Measurements from ENCODE around the gene SEMA4C.
A peak's percentile ranks its signal among the peaks of the same experiment; 100 is the strongest.
"Not testable (repeated sequence)": the region's sequence is repeated elsewhere in the genome, so short reads cannot be mapped to it uniquely, and the experiment has no call there.

SEMA4C gene

GRCh38 chr2:96866586-96866985, 3.3 kb downstream of the SEMA4C start:
- no peak for DNase-seq

DNA sequence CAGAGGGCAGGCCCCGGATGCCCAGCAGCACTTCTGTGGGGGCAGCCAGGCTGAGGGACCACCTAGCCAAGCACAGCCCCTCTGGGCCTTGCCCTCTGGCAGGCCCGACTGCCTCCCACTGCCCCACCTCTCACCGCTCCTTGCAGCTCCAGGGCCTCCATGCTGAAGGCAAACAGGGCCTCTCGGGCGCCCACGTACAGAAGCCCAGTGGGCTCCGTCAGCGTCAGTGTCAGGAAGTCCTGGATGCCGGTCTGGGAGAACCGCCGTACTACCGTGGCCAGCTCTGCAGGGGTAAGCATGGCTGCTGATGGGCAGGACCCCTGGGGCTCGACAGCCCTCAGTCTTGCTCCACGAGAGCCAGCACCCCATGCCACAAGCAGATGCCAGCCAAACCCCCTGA, 3.7 kb downstream of the SEMA4C start:
- no peak for DNase-seq

GRCh38 chr2:96865654-96866053, 4.2 kb downstream of the SEMA4C start:
- DNase-seq: no peak

DNA sequence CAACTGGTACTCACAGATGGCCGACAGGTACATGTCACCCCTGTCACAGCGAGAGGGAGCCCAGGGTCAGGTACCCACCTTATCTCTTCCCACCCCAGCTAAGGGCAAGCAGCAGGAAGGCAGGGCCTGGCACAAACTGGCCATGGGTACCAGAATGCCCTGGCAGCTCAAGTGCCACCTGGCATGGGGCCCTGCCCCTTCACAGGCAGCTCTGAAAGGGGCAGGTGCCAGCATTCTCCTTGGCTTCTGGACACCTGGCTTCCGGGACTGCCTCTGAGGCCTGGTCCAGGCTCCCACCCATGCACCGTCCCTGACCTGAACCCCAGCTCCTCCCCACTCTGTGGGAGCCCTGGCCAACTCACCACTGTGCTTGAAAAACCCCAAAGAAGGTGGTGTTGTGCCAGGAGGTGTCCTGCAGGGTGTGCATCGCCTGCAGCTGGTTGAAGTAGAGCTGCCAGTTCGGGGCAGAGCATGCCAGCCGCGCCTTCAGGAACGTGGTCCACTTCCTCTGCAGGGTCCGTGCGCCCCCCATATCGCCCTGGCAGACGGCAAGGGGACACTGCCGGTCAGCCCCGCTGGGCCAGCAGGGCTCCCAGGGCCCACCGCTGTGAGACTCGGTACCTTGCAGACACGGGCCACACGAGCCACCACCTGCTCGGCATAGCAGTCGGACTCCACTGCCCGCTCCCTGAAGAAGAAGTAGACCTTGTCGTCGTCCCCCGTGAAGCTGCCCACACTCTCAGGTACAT, 5.4 kb downstream of the SEMA4C start:
- DNase-seq: no peak

- DNase-seq: no peak
Observed at GRCh38 chr2:96863575-96864342, 6.1 kb downstream of the SEMA4C start.

GRCh38 chr2:96863056-96863455, 6.8 kb downstream of the SEMA4C start:
- DNase-seq: not testable (repeated sequence)

- DNase-seq: no peak
Observed at GRCh38 chr2:96861074-96861473, 8.8 kb downstream of the SEMA4C start.

GRCh38 chr2:96860065-96861029, 9.5 kb downstream of the SEMA4C start:
- no peak for DNase-seq

DNA sequence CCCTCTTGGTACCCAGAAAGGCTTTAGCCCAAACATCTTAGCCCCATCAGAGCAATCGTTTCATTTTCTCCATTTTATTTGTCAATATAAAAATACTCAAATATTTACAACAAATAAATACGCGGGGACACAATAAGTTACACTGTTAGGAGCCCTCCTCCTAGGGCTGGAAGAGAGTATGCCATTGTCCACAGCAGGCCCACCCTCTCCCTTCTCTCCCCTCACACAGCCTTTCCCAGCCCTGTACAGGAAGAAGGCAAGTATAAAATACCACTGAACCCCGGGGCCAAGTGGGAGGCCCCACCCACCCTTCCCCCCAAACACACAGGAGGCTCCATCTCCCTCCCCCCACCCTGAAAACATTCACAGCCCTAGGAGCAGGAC, 10.2 kb downstream of the SEMA4C start:
- DNase-seq: no peak

GRCh38 chr2:96859099-96859649, 10.7 kb downstream of the SEMA4C start:
- DNase-seq: no peak

DNA sequence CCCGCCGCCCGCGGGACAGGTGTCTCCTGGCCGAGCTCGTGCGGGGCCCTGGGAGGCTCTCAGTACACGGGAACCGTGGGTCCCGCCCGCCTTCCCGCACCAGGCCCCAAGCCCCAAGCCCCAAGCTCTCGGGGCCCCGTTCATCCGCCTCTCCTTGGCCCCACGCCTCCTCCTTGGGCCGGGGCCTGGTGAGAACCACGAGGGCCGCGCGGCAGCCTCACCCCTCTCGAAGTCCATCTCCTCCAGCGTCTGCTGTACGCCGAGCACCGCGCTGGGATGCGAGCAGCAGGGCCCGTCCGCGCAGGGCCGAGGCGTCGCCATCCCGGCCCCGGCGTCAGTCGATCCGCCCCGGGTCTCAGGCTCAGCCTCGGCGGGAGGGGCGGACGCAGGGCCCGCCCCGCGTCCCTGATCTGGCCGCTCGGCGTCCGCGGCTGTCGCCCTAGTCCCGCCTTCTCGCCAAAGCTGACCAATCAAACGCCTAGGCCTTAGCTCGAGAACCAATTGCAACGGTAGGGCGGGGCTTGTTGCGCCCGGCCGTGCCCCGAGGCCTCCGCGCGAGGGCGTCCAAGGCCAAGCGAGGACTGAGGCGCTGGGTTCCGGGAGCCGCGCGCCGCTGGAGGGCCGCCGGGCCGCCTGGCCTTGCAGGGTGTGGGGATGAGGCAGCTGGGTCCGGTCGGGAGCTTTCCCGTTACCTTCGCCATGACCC, 12.1 kb downstream of the SEMA4C start, which contains the start of gene ANKRD39:
Gene ANKRD39 (minus strand): TSS at position 350 of the 706 bp plus-strand sequence. CDS start 29 bp downstream, at position 321.
- DNase-seq: peak; percentile 94 to 99 (median 96)

DNA sequence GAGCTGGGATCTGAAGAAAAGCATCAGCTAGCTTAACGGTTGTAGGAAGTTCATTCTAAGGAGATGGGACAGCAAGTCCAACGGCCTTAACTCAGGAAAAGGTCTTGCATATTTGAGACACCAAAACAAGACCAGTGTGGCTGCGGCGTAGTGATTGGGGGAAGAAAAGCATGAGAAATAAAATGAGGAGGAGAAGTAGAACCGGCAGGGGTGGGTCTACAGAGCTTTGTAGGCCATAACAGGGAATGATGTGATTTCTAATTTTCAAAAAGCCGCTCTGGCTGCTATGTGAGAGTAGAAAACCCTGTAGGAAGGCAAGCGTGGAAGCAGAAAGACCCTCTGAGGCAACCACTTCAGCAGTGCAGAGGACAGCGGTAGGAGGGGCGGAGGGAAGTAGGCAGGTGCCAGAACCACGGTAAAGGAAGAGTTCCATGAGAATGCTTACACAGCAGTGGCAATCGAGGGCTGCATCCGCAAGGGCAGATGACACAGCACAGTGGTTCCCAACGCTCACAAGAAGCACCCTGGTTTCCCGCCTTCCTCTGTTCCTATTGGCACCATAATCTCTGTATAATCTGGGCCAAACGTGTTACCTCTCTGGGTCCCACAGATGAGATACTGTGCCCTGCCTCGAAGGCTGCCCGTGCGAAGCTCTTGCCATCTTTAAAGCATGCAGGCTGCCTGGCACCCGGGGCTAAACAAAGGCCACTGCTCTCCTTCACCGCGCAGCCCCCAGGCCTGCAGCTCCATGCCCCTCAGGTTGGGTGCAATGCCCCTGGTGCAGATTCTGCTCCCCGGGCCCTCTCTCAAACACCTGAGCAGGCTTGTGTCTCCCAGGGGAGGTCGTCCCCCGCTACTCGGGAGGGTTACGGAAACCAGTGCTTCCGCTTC, 12.9 kb downstream of the SEMA4C start:
- peak in 1 of 5 donors; percentile 54 for DNase-seq

DNA sequence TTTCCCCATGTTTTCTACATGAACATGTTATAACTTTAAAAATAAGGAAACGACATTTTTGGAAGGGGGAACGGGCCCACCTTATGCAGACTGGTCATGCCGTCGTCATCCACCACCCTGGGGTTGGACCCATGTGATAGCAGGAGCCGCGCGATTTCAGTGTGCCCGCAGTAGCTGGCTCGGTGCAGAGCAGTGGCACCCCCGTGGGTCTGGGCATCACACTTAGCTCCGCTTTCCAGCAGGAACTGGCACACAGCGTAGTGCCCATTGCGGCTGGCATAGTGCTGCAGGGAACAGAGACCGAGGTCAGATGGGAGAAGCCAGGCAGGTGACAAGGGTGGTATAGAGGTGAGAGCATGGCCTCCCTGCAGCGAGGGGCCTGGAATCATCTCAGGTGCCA, 16.6 kb downstream of the SEMA4C start:
- DNase-seq: no peak

DNA sequence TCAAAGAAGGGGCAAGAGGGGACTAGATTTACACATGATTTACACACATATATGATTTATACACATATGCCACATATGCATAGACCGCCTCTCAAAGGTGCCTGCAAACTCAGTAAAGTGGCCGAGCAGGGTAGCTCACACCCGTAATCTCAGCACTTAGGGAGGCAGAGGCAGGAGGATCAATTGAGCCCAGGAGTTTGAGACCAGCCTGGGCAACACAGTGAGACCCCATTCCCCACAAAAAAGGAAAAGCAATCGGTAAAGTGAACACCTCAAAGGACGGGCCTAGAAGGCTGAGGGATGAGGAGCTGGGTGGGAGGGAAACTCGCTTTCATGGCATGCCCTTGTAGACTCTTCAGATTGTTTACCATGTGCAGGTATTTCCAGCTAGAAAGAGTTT, 17.2 kb downstream of the SEMA4C start:
- DNase-seq: no peak

GRCh38 chr2:96848264-96848663, 21.6 kb downstream of the SEMA4C start:
- DNase-seq: no peak

- DNase-seq: no peak
Observed at GRCh38 chr2:96847586-96847985, 22.3 kb downstream of the SEMA4C start.

DNA sequence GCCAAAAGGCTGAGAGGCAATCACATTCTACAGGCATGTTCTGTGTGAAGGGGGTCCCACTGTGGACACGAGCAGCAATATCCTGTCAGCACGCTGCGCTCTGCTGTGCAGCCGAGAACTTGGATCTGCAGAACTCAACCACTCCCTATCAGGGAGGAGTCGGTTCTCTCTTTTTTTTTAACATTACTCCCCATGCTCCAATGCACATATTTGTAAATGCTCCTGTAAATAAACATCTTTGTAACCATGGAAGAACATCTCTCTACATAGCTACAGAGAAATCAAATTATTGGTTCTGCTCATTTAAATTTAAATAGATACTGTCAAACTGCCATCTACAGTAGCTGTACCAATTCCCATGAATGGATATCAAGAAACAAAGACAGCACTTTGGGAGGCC, 23.1 kb downstream of the SEMA4C start:
- no peak for DNase-seq

DNA sequence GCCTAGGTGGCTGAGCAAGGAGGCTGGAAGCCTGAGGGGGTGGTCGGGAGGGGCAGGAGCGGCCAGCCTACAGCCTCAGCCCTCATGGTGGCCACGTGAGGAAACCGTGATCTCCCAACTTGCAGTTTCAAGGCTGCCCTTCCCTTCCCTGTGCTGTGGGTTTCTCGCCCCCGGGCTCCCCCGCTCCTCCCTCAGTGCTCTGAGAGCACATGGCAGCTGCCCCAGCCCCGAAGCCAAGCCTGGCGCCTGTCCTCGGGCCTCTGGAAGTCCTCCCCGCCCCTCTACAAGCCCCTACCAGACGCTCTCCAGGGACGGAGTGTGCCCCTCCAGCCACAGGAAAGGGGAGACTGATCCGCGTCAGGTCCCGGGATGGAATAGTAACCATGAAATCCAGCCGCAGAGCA, 25.5 kb downstream of the SEMA4C start:
- no peak for DNase-seq

GRCh38 chr2:96843538-96844268, 26.2 kb downstream of the SEMA4C start, which contains the start of gene ANKRD23:
Gene ANKRD23 (minus strand): TSS chr2:96844021. CDS start chr2:96843992, 29 bp downstream.
- no peak for DNase-seq

- no peak for DNase-seq
Observed at GRCh38 chr2:96842600-96842999, 27.3 kb downstream of the SEMA4C start.
